ENCODE data around the gene SLC25A47. TPM values are rescaled to one million over a fixed set of nuclear protein-coding genes. Genes with fewer than 3 reads are reported as not detected.

The SLC25A47 gene
- polyA plus RNA-seq, 3 donors: not detected

DNA sequence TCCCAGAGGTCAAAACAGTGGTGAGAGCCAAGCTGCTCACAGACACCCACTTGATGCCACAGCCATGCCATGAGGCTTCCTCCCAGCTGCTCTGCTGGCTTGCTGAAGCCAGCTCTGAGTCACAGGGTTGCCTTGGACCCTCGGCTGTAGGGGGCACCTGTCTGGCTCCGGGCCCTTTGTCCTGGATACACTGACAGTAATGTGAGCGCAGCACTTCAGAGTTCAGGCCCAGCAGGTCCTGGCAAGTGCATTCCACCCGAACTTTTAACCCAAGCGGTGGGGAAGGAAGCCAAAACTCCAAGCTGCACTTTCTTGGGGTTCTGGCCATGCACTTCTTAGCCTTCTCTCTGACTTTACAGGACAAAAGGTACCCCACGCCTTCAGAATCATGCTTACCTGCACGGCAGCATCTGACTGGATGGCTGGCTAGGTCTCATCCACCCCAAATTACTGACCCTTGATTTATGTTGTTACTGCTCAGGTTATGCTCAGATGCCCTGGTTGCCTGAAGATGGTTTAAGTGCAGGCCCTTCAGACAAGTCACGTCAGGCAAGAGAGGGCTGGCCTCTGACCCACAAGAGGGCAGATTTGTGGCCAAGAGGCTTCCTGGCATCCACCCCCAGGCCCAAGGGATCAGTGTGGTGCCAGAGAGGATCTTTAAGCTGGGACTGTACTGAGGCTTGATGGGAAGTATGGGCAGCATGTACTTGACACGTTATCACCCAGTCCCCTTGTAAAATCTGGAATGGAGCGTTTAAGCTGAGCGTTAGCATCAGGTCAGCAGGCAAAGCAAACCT is 41.7 kb upstream of the SLC25A47 start:
- peaks cover 48% of the 10 kb centered on the region for H3K79me2 ChIP-seq (ENCODE audit: insufficient read depth, low read length)
- H3K36me3 ChIP-seq (replicated peaks in 1 of 2; ENCODE audit: control insufficient read depth in 1 of 2, insufficient read depth in 2 of 2, low read length in 2 of 2): peaks cover 18 to 50% of the 10 kb centered on the region in 2 donors
- H3K27me3 ChIP-seq (ENCODE audit: control insufficient read depth in 2 of 2, insufficient read depth in 2 of 2, low read length in 2 of 2): no peaks in the 10 kb centered on the region
- intact Hi-C loops (cut with micrococcal nuclease): loop anchor here in 1 of 2 donors (5.0 kb wide), 1 partner anchor 36 kb away; no protein-coding TSS in a partner anchor
- WGBS (ENCODE audit: insufficient coverage): 88% methylated on average over 8 of the region's 11 CpGs
- H3K27ac ChIP-seq (ENCODE audit: low read depth in 1 of 2, low read length in 2 of 2): no peak overlapping the region
- Mint-ChIP-seq H3K4me3 (no peak overlapping the region), H3K4me1 (peaks cover 27% of the 10 kb centered on the region), H3K27me3 (ENCODE audit: low read depth in 3 of 3) (peaks cover 0 to 8% (median 6%) of the 10 kb centered on the region in 3 donors), H3K9me3 (no peaks in the 10 kb centered on the region), H3K36me3 (peaks cover 15 to 41% of the 10 kb centered on the region in 2 donors), H3K27ac (peak overlapping the region in 1 of 7 donors; percentile 76)
- no peak overlapping the region for H3K9ac ChIP-seq (ENCODE audit: insufficient read depth, low read length, poor library complexity, severe bottlenecking)
- TF ChIP-seq, protein P1, sequence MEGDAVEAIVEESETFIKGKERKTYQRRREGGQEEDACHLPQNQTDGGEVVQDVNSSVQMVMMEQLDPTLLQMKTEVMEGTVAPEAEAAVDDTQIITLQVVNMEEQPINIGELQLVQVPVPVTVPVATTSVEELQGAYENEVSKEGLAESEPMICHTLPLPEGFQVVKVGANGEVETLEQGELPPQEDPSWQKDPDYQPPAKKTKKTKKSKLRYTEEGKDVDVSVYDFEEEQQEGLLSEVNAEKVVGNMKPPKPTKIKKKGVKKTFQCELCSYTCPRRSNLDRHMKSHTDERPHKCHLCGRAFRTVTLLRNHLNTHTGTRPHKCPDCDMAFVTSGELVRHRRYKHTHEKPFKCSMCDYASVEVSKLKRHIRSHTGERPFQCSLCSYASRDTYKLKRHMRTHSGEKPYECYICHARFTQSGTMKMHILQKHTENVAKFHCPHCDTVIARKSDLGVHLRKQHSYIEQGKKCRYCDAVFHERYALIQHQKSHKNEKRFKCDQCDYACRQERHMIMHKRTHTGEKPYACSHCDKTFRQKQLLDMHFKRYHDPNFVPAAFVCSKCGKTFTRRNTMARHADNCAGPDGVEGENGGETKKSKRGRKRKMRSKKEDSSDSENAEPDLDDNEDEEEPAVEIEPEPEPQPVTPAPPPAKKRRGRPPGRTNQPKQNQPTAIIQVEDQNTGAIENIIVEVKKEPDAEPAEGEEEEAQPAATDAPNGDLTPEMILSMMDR (IDR thresholded peaks at IDR 0.05): no peak
- H3K4me1 ChIP-seq (ENCODE audit: control insufficient read depth in 1 of 2, insufficient read depth in 2 of 2, low read length in 2 of 2): peaks cover 21 to 31% of the 10 kb centered on the region in 2 donors
- DNase-seq: no peak
- H3K9me3 ChIP-seq (replicated peaks in 1 of 2; ENCODE audit: control insufficient read depth in 1 of 2, insufficient read depth in 1 of 2, low read length in 2 of 2): no peaks in the 10 kb centered on the region
- no peak overlapping the region for H3K4me3 ChIP-seq (replicated peaks in 1 of 3; ENCODE audit: low read depth in 2 of 3, low read length in 3 of 3)
- H2AFZ ChIP-seq (ENCODE audit: insufficient read depth, low read depth, low read length, poor library complexity, severe bottlenecking): no peak overlapping the region
- H3K4me2 ChIP-seq (replicated peaks; ENCODE audit: extremely low read depth, low read length, poor library complexity, severe bottlenecking): no peak overlapping the region
- H4K20me1 ChIP-seq (ENCODE audit: insufficient read depth, low read length): peaks cover 89% of the 10 kb centered on the region

DNA sequence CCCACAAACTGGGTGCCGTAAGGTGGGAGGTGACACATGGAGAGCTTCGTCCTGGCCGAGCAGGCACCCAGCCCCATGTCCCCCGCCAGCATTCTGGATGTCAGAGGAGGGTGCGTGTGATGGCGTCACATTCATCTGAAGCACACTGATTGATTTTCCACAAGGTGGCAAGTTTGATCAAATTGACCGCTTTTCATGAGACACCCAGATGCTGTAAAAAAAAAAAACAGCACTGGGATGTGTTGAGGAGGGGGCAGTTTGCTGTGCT is 41.1 kb upstream of the SLC25A47 start:
- Histone ChIP-seq H3K4me2 (replicated peaks; ENCODE audit: extremely low read depth, low read length, poor library complexity, severe bottlenecking) (no peak overlapping the region), H3K4me1 (ENCODE audit: control insufficient read depth in 1 of 2, insufficient read depth in 2 of 2, low read length in 2 of 2) (peaks cover 21 to 31% of the 10 kb centered on the region in 2 donors), H3K79me2 (ENCODE audit: insufficient read depth, low read length) (peaks cover 44% of the 10 kb centered on the region), H3K9me3 (replicated peaks in 1 of 2; ENCODE audit: control insufficient read depth in 1 of 2, insufficient read depth in 1 of 2, low read length in 2 of 2) (no peaks in the 10 kb centered on the region), H3K9ac (ENCODE audit: insufficient read depth, low read length, poor library complexity, severe bottlenecking) (no peak overlapping the region), H3K27ac (ENCODE audit: low read depth in 1 of 2, low read length in 2 of 2) (no peak overlapping the region), H3K27me3 (ENCODE audit: control insufficient read depth in 2 of 2, insufficient read depth in 2 of 2, low read length in 2 of 2) (no peaks in the 10 kb centered on the region), H3K36me3 (replicated peaks in 1 of 2; ENCODE audit: control insufficient read depth in 1 of 2, insufficient read depth in 2 of 2, low read length in 2 of 2) (peaks cover 13 to 45% of the 10 kb centered on the region in 2 donors), H3K4me3 (replicated peaks in 1 of 3; ENCODE audit: low read depth in 2 of 3, low read length in 3 of 3) (no peak overlapping the region), H2AFZ (ENCODE audit: insufficient read depth, low read depth, low read length, poor library complexity, severe bottlenecking) (no peak overlapping the region), H4K20me1 (ENCODE audit: insufficient read depth, low read length) (peaks cover 84% of the 10 kb centered on the region)
- Mint-ChIP-seq H3K9me3 (no peaks in the 10 kb centered on the region), H3K27me3 (ENCODE audit: low read depth in 3 of 3) (peaks cover 0 to 8% (median 6%) of the 10 kb centered on the region in 3 donors), H3K4me3 (no peak overlapping the region), H3K4me1 (peaks cover 27% of the 10 kb centered on the region), H3K27ac (peak overlapping the region in 3 of 7 donors; percentile 42 to 54 (median 48)), H3K36me3 (peaks cover 10 to 38% of the 10 kb centered on the region in 2 donors)
- intact Hi-C loops (cut with micrococcal nuclease): loop anchor here in 1 of 2 donors (5.0 kb wide), 1 partner anchor 35 kb away; no protein-coding TSS in a partner anchor
- WGBS (ENCODE audit: insufficient coverage): 94% methylated on average over 3 of the region's 7 CpGs
- DNase-seq: no peak
- TF ChIP-seq, protein P1 (IDR thresholded peaks at IDR 0.05): no peak
